D721Med (cell line): ENCODE measurements around the gene NLN.

Source experiments
- DNase-seq: peaks from one replicate; pipeline ENCODE4 v3.0.0; 2011; ENCODE audit warnings: low spot score; ENCODE audit not compliant: insufficient read length
- FAIRE-seq: peaks from 2 replicates; lab custom pipeline; 2011; peaks lifted over from hg19 to GRCh38; lab: Jason Lieb, UNC
- TF ChIP-seq, protein P1 (sequence below): IDR thresholded peaks from 2 replicates; pipeline ENCODE4 v1.5.1; 2012; ENCODE audit warnings: mild to moderate bottlenecking, control low read depth; ENCODE audit not compliant: insufficient read depth; ENCODE audit errors: missing control alignments

Gene NLN

DNA sequence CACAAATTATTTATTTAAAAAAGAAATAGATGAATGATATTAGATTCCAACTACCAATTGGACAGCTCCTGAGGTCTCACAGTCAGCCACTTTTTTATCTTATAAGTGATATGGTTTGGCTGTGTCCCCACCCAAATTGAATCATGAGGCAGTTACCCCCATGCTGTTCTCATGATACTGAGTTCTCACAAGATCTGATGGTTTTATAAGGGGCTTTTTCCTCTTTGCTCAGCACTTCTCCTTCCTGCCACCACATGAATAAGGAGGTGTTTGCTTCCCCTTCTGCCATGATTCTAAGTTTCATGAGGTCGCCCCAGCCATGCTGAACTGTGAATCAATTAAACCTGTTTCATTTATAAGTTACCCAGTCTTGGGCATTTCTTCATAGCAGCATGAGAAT is 12.9 kb downstream of the NLN start:
- no peak for DNase-seq
- TF ChIP-seq, protein P1, sequence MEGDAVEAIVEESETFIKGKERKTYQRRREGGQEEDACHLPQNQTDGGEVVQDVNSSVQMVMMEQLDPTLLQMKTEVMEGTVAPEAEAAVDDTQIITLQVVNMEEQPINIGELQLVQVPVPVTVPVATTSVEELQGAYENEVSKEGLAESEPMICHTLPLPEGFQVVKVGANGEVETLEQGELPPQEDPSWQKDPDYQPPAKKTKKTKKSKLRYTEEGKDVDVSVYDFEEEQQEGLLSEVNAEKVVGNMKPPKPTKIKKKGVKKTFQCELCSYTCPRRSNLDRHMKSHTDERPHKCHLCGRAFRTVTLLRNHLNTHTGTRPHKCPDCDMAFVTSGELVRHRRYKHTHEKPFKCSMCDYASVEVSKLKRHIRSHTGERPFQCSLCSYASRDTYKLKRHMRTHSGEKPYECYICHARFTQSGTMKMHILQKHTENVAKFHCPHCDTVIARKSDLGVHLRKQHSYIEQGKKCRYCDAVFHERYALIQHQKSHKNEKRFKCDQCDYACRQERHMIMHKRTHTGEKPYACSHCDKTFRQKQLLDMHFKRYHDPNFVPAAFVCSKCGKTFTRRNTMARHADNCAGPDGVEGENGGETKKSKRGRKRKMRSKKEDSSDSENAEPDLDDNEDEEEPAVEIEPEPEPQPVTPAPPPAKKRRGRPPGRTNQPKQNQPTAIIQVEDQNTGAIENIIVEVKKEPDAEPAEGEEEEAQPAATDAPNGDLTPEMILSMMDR, result no peak
- no peak for FAIRE-seq

DNA sequence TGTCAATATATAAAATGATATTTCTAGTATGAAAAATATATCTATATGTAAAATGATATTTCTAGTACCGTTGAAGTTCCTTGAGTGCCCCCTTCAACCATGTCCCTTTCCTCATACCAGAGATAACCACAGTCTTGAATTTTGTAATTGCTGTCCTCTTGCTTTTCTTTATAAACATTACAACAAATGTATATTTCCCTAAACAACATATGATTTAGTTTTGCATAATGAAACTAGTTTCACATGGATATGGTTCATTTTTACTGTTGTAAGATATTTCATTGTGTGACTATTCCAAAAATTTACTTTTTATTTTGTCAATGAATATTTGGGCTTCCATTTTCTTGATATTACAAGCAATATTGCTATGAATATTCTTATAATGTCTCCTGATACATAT is 14.0 kb downstream of the NLN start:
- FAIRE-seq (no peak), DNase-seq (no peak)
- TF ChIP-seq, protein P1, result no peak

DNA sequence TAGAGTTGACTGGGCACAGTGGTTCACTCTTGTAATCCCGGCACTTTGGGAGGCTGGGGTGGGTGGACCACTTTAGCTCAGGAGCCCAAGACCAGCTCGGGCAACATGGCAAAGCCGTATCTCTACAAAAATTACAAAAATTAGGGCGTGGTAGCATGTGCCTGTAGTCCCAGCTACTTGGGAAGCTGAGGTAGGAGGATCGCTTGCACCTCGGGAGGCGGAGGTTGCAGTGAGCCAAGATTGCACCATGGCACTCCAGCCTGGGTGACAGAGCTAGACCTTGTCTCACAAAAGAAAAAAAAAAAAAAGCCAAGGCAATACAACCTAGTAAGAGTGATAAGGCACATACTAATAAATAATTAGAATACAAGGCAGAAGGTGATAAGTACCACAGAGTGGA is 15.8 kb downstream of the NLN start:
- TF ChIP-seq, protein P1, result no peak
- FAIRE-seq (no peak), DNase-seq (no peak)

DNA sequence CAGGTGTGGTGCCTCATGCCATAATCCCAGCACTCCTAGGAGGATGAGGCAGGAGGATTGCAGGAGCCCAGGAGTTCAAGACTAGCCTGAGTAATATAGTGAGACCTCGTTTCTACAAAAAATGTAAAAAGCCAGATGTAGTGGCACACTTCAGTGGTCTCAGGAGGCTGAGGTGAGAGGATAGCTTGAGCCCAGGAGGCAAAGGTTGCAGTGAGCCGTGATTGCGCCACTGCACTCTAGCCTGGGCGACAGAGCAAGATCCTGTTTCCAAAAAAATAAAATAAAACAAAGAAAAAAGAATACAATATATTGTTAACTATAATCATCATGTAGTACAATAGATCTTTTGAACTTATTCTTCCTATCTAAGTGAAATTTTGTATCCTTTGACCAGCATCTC is 16.3 kb downstream of the NLN start:
- TF ChIP-seq, protein P1, result no peak
- DNase-seq (no peak), FAIRE-seq (no peak)

DNA sequence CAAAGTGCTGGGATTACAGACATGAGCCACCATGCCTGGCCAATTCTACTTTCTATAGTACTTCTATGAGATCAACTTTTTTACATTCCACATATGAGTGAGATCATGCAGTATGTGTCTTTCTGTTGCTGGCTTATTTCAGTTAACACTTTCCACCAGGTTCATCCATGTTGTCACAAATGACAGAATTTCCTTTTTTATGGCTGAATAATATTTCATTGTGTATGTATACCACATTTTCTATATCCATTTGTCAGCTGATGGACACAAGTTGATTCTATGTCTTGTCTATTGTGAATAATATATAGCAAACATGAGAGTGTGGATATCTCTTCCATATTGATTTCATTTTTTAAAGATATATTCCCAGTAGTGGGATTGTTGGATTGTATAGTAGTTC is 17.2 kb downstream of the NLN start:
- no peak for DNase-seq
- TF ChIP-seq, protein P1, result no peak
- FAIRE-seq, result no peak

DNA sequence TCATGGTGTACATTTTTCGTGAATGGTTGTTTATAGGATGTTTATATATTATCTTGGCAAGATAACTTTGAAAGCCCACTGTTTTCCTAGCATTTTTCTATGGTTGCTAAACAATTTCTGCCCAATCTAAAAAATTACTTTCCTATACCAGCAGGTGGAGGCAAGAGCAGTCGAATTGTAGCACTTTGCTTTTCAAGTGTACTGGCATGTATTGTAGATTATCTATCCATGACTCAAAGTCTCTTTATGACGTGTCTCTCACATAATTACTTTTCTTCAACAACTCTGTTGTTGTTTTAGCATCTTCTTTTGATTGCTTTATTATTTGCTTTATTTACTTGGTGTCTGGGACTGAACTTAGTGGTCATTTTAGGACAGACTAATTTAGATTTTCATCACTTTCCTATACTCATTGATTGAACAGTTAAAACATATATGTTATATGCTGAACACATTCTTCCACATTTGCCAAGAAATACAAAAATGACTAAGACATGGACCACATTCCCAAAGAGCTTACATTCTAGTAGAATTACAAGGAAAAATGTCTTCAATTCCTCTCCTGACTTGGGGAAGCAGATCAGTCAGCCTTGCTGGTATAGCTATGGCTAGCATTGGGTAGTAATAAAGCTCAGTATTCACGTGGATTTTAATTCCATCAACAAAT is 20.7 kb downstream of the NLN start:
- peak; percentile 25 for FAIRE-seq
- DNase-seq, result no peak
- TF ChIP-seq, protein P1, result peak; percentile 44

DNA sequence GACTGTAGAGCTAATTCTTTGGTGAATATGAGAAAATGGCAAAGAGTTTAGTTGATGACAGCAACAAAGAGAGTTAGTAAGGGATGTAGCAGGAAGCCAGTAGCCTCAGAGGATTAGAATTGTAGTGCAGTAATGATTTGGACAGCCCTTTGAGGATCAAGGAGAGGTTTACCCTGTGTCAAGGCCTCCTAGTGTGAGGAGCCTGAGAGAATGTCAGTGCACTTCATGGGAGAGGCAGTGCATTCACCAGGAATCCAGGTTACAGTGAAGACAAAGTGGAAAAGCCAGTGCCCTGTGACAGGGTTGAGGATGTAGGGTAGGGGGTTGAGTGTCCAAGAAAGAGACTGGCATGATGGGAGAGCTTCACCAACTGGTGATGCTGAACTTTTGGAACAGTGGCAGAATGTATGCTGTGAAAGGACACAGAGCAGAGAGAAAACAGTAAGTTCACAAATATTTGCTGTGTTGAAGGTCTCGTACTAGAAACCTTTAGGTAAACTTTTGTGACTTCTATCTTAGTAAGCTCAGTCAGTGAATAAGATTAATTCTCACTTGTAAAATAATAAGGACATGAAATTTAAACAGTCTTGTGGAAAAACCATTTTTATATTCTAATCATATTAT is 27.3 kb downstream of the NLN start:
- TF ChIP-seq, protein P1, result no peak
- FAIRE-seq (no peak), DNase-seq (no peak)
